Nephron progenitor cell (in vitro differentiated cells): ENCODE results near the gene ACSL1.

ENCODE experiments used
- DNase-seq: peaks from one replicate; pipeline ENCODE4 v3.0.0; 2021
- H3K27ac Mint-ChIP-seq: 2 replicates; pipeline ENCODE4 v1.8.0; 2021; ENCODE audit warnings: mild to moderate bottlenecking, moderate library complexity, mixed read lengths
- H3K27me3 Mint-ChIP-seq: 2 replicates; pipeline ENCODE4 v1.8.0; 2021; ENCODE audit warnings: mild to moderate bottlenecking, low read depth, mixed read lengths; ENCODE audit not compliant: poor library complexity
- H3K36me3 Mint-ChIP-seq: 2 replicates; pipeline ENCODE4 v1.8.0; 2021; ENCODE audit warnings: low read depth, mixed read lengths
- H3K4me1 Mint-ChIP-seq: 2 replicates; pipeline ENCODE4 v1.8.0; 2021; ENCODE audit warnings: mixed read lengths
- H3K4me3 Mint-ChIP-seq: 2 replicates; pipeline ENCODE4 v1.8.0; 2021; ENCODE audit warnings: mild to moderate bottlenecking, moderate library complexity, mixed read lengths
- H3K9me3 Mint-ChIP-seq: 2 replicates; pipeline ENCODE4 v1.8.0; 2021; ENCODE audit warnings: mild to moderate bottlenecking, moderate library complexity, mixed read lengths
- TF ChIP-seq, protein P1 (sequence below): fragments of 200-600 bp; sonication (generic); IDR thresholded peaks from 2 replicates; pipeline ENCODE4 v1.5.0; 2021; ENCODE audit warnings: antibody characterized with exemption

The ACSL1 gene, protein sequence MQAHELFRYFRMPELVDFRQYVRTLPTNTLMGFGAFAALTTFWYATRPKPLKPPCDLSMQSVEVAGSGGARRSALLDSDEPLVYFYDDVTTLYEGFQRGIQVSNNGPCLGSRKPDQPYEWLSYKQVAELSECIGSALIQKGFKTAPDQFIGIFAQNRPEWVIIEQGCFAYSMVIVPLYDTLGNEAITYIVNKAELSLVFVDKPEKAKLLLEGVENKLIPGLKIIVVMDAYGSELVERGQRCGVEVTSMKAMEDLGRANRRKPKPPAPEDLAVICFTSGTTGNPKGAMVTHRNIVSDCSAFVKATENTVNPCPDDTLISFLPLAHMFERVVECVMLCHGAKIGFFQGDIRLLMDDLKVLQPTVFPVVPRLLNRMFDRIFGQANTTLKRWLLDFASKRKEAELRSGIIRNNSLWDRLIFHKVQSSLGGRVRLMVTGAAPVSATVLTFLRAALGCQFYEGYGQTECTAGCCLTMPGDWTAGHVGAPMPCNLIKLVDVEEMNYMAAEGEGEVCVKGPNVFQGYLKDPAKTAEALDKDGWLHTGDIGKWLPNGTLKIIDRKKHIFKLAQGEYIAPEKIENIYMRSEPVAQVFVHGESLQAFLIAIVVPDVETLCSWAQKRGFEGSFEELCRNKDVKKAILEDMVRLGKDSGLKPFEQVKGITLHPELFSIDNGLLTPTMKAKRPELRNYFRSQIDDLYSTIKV

DNA sequence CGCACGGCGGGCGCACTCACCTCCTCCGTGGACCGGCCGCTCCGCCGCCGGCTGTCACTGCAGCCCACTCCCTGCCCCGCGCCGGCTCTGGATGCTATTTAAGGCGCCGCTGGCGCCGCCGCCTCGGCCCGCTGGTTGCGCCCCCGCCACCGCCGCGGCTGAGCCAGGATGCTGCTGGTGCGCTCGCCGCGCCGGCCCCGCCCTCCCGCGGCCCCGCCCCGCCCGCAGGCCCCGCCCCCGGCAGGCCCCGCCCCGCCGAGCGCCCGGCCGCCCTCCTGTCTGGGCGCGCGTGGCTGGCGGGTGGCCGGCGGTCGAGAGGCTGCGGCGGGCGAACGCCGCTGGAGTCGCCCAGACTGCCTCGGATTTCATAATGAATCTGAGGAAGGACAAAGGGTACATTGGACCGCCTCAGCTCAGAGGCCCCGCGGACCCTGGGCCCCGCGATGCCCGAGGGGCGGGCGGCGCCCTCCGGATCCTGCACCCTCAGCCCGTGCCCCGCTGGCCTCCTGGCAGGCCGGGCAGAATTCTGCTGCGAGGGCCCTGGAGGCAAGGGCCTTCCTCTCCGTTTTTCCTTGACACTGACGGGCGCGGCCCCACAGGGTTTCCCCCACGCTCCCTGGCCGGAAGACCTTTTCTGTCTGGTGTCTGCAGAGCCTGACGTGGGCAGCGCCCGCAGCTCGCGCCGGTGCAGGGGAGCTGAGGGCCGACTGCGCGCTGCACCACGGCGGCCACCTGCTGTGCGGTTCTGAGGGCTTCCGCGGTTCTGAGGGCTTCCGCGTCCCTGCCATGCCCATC is at the start of gene ACSL1:
TSS of gene ACSL1 (minus strand) at position 73 of the 795 bp plus-strand sequence. CDS start 22,454 bp downstream, outside the sequence.
- peak within 1 kb of the TSS; percentile 84 for H3K4me3 Mint-ChIP-seq
- peaks cover 4% of the 10 kb centered on the region for H3K9me3 Mint-ChIP-seq
- H3K36me3 Mint-ChIP-seq: no peaks in the 10 kb centered on the region
- TF ChIP-seq, protein P1, sequence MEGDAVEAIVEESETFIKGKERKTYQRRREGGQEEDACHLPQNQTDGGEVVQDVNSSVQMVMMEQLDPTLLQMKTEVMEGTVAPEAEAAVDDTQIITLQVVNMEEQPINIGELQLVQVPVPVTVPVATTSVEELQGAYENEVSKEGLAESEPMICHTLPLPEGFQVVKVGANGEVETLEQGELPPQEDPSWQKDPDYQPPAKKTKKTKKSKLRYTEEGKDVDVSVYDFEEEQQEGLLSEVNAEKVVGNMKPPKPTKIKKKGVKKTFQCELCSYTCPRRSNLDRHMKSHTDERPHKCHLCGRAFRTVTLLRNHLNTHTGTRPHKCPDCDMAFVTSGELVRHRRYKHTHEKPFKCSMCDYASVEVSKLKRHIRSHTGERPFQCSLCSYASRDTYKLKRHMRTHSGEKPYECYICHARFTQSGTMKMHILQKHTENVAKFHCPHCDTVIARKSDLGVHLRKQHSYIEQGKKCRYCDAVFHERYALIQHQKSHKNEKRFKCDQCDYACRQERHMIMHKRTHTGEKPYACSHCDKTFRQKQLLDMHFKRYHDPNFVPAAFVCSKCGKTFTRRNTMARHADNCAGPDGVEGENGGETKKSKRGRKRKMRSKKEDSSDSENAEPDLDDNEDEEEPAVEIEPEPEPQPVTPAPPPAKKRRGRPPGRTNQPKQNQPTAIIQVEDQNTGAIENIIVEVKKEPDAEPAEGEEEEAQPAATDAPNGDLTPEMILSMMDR: no peak
- H3K4me1 Mint-ChIP-seq: peaks cover 15% of the 10 kb centered on the region
- H3K27ac Mint-ChIP-seq: no peak within 1 kb of the TSS
- peak; percentile 88 for DNase-seq
- H3K27me3 Mint-ChIP-seq: peaks cover 69% of the 10 kb centered on the region

DNA sequence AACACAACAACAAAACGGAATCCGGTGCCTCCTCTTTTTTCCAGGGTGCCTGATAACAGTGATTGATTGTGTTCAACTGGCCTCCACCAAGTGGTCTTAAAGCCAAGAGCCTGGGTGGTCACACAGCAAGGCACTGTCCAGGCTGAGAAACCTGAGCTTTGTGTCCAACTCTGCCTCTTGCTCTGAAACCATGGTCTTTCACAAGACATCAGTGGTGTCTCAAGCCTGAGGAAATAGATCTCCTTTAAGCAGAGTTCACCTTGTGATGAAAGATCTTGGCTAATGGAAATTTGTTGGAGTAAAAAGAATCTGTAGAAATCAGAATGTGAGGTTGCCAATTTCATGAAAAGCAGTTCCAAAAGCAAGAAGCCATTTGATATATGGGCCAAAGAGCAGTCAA is 47.3 kb upstream of the ACSL1 start:
- TF ChIP-seq, protein P1: no peak
- H3K36me3 Mint-ChIP-seq: no peaks in the 10 kb centered on the region
- H3K27ac Mint-ChIP-seq: no peak overlapping the region
- no peak for DNase-seq
- H3K4me3 Mint-ChIP-seq: no peak overlapping the region
- peaks cover 10% of the 10 kb centered on the region for H3K9me3 Mint-ChIP-seq
- peaks cover 7% of the 10 kb centered on the region for H3K27me3 Mint-ChIP-seq
- H3K4me1 Mint-ChIP-seq: peaks cover 19% of the 10 kb centered on the region

DNA sequence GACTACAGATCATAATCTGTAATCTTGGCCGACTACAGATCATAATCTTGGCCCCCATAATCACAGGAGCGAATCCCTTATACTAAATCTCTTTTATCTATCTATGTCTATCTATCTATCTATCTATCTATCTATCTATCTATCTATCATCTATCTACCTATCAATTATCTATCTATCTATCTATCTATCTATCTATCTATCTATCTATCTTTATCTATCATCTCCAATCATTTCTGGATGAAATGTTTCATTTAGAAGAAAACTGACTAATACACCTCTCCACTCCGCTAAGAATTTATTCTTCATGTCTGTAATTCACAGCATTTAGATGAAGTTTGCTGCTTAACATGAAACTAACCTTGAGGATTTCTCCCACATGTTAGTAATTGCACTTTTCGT is 45.0 kb upstream of the ACSL1 start:
- Mint-ChIP-seq H3K4me3 (no peak overlapping the region), H3K4me1 (peaks cover 19% of the 10 kb centered on the region), H3K27ac (no peak overlapping the region), H3K36me3 (no peaks in the 10 kb centered on the region), H3K27me3 (peaks cover 3% of the 10 kb centered on the region), H3K9me3 (peaks cover 10% of the 10 kb centered on the region)
- DNase-seq: no peak
- TF ChIP-seq, protein P1: no peak

DNA sequence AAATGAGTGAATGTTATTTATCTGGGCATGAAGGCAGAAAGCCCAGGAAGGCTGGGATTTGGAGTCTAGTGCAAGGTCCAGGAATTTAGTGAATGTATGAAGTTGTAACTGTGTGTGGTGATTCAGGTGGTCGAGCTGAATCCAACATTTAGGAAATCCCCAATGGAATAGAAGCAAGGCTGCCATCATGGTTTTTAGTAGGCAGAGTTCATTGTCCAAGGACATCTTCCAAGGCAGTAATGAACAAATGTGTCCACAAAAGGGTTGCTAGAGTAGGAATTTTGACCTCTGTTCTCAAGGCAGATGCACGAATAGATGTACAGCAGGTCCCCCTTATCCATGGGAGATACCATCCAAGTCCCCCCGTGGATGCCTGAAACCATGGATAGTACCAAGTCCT is 42.9 kb upstream of the ACSL1 start:
- H3K27me3 Mint-ChIP-seq: no peaks in the 10 kb centered on the region
- H3K4me1 Mint-ChIP-seq: peaks cover 19% of the 10 kb centered on the region
- H3K4me3 Mint-ChIP-seq: no peak overlapping the region
- TF ChIP-seq, protein P1: no peak
- H3K9me3 Mint-ChIP-seq: peaks cover 10% of the 10 kb centered on the region
- H3K27ac Mint-ChIP-seq: no peak overlapping the region
- DNase-seq: no peak
- no peaks in the 10 kb centered on the region for H3K36me3 Mint-ChIP-seq

DNA sequence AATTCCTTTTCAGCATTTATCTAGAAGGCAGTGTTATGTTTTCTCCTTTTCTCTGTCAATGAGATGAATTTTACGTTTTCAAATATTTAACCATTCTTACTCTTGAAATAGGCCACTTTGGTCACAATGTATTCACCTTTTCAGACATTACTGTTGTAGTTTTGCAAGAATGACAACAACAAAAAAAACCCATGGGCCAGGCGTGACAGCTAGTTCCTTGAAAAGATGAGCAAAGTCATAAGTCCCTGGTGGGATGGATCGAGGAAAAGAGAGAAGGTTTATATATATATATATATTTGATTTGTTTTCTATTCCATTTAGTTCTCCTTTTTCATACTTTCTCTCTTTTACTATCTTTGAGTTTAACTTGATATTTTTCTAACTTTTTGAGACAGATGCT is 38.1 kb upstream of the ACSL1 start:
- DNase-seq: no peak
- Mint-ChIP-seq H3K27ac (no peak overlapping the region), H3K36me3 (no peaks in the 10 kb centered on the region), H3K4me1 (no peaks in the 10 kb centered on the region), H3K27me3 (peaks cover 7% of the 10 kb centered on the region), H3K4me3 (no peak overlapping the region), H3K9me3 (no peaks in the 10 kb centered on the region)
- TF ChIP-seq, protein P1: no peak
